ENCODE results near the gene PCF11. TPM values are rescaled to one million over a fixed set of nuclear protein-coding genes. Genes with fewer than 3 reads are reported as not detected.

The PCF11 gene
- total and polyA plus RNA-seq, 12 donors, result 20.2 to 62.8 (median 46.9) TPM

GRCh38 chr11:83115551-83115950 is 41.4 kb upstream of the PCF11 start:
- no peaks in the 10 kb centered on the region for H3K36me3 ChIP-seq (replicated peaks in 1 of 2)
- TF ChIP-seq CTCF (IDR thresholded peaks at IDR 0.05), result no peak
- no peak for TF ChIP-seq POLR2A (IDR thresholded peaks at IDR 0.05)
- intact Hi-C loops (cut with DNase I), result no loop called here
- no peaks in the 10 kb centered on the region for H3K27me3 ChIP-seq
- H3K4me3 ChIP-seq, result no peak overlapping the region
- peak in 1 of 7 donors; percentile 9 for DNase-seq
- 56 to 70% (median 64%) methylated on average over 5 of the region's 5 CpGs for WGBS, 4 donors
- H3K4me1 ChIP-seq (replicated peaks in 1 of 2), result peaks cover 0 to 22% of the 10 kb centered on the region in 2 donors
- no peaks in the 10 kb centered on the region for H3K9me3 ChIP-seq (replicated peaks in 1 of 3)
- H3K27ac ChIP-seq, result peak overlapping the region in 1 of 5 donors; percentile 6

GRCh38 chr11:83116015-83116641 is 40.8 kb upstream of the PCF11 start:
- 88 to 98% (median 94%) methylated on average over 3 of the region's 3 CpGs for WGBS, 4 donors
- DNase-seq, result no peak
- no peak for TF ChIP-seq POLR2A (IDR thresholded peaks at IDR 0.05)
- no peak for TF ChIP-seq CTCF (IDR thresholded peaks at IDR 0.05)
- no peak overlapping the region for H3K27ac ChIP-seq
- H3K4me1 ChIP-seq (replicated peaks in 1 of 2), result peaks cover 0 to 22% of the 10 kb centered on the region in 2 donors
- no peaks in the 10 kb centered on the region for H3K27me3 ChIP-seq
- H3K36me3 ChIP-seq (replicated peaks in 1 of 2), result no peaks in the 10 kb centered on the region
- intact Hi-C loops (cut with DNase I), result no loop called here
- H3K4me3 ChIP-seq, result no peak overlapping the region
- H3K9me3 ChIP-seq (replicated peaks in 1 of 3), result no peaks in the 10 kb centered on the region

DNA sequence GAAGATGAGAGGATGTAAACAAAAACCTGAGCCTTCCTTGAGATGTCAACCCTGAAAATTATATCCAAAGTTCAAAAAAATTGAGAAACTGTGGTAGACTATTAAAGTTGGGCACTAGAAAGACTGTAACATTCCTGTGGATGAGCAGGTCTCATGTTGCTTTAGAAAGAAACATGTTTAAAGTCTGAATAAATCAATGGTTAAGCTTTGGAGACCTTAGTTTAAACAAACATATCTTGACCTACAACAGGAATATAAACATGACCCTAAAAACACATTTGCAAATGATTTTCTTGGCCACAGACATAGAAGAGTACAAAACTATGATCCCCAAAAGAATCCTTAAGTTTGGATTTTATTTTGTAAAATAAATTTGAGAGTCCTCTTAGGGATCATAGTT is 38.1 kb upstream of the PCF11 start:
- H3K27ac ChIP-seq, result no peak overlapping the region
- H3K27me3 ChIP-seq, result no peaks in the 10 kb centered on the region
- no peaks in the 10 kb centered on the region for H3K36me3 ChIP-seq (replicated peaks in 1 of 2)
- peaks cover 0 to 22% of the 10 kb centered on the region in 2 donors for H3K4me1 ChIP-seq (replicated peaks in 1 of 2)
- H3K4me3 ChIP-seq, result no peak overlapping the region
- no peak for DNase-seq
- TF ChIP-seq CTCF (IDR thresholded peaks at IDR 0.05), result no peak
- TF ChIP-seq POLR2A (IDR thresholded peaks at IDR 0.05), result no peak
- H3K9me3 ChIP-seq (replicated peaks in 1 of 3), result no peaks in the 10 kb centered on the region
- intact Hi-C loops (cut with DNase I), result no loop called here

- 71 to 83% (median 73%) methylated on average over 3 of the region's 3 CpGs for WGBS, 4 donors
- no peak for DNase-seq
- intact Hi-C loops (cut with DNase I), result no loop called here
- no peak overlapping the region for H3K27ac ChIP-seq
- no peaks in the 10 kb centered on the region for H3K9me3 ChIP-seq (replicated peaks in 1 of 3)
- H3K4me3 ChIP-seq, result no peak overlapping the region
- H3K27me3 ChIP-seq, result no peaks in the 10 kb centered on the region
- TF ChIP-seq CTCF (IDR thresholded peaks at IDR 0.05), result no peak
- no peak for TF ChIP-seq POLR2A (IDR thresholded peaks at IDR 0.05)
- H3K36me3 ChIP-seq (replicated peaks in 1 of 2), result no peaks in the 10 kb centered on the region
- H3K4me1 ChIP-seq (replicated peaks in 1 of 2), result peaks cover 0 to 22% of the 10 kb centered on the region in 2 donors
Observed at GRCh38 chr11:83119216-83119615, 37.7 kb upstream of the PCF11 start.

Data from adrenal gland (tissue), 12 donors.